GM21526 (cell line): Measurements from ENCODE around the gene ASGR1.
"Not testable (repeated sequence)": the region's sequence is repeated elsewhere in the genome, so short reads cannot be mapped to it uniquely, and the experiment has no call there.

Experiments used
- ATAC-seq: cut with Tn5 transposase; IDR thresholded peaks from one replicate; pipeline ENCODE4 v1.9.1; 2021; ENCODE audit warnings: moderate library complexity; ENCODE audit not compliant: unreplicated experiment, low FRiP score

ASGR1 gene

GRCh38 chr17:7192271-7192937, 13.2 kb upstream of the ASGR1 start:
- ATAC-seq: no peak

- no peak for ATAC-seq
Observed at GRCh38 chr17:7191571-7192270, 12.6 kb upstream of the ASGR1 start.

GRCh38 chr17:7191069-7191468, 11.9 kb upstream of the ASGR1 start:
- no peak for ATAC-seq

- no peak for ATAC-seq
Observed at GRCh38 chr17:7190276-7190917, 11.2 kb upstream of the ASGR1 start.

- ATAC-seq: no peak
Observed at GRCh38 chr17:7186241-7186640, 7.1 kb upstream of the ASGR1 start.

- no peak for ATAC-seq
Observed at GRCh38 chr17:7184647-7185046, 5.5 kb upstream of the ASGR1 start.

- no peak for ATAC-seq
Observed at GRCh38 chr17:7184091-7184488, 4.9 kb upstream of the ASGR1 start.

GRCh38 chr17:7183433-7184090, 4.4 kb upstream of the ASGR1 start:
- ATAC-seq: no peak

GRCh38 chr17:7182101-7182500, 2.9 kb upstream of the ASGR1 start:
- not testable (repeated sequence) for ATAC-seq

- no peak for ATAC-seq
Observed at GRCh38 chr17:7178973-7179316, 225 bp downstream of the ASGR1 start.

- ATAC-seq: no peak
Observed at GRCh38 chr17:7177954-7178477, 1.2 kb downstream of the ASGR1 start.

GRCh38 chr17:7177191-7177953, 1.8 kb downstream of the ASGR1 start:
- ATAC-seq: no peak

GRCh38 chr17:7176841-7177190, 2.4 kb downstream of the ASGR1 start:
- ATAC-seq: no peak

- ATAC-seq: no peak
Observed at GRCh38 chr17:7176107-7176840, 2.9 kb downstream of the ASGR1 start.

- no peak for ATAC-seq
Observed at GRCh38 chr17:7175330-7175733, 3.8 kb downstream of the ASGR1 start.

- no peak for ATAC-seq
Observed at GRCh38 chr17:7174603-7175326, 4.4 kb downstream of the ASGR1 start.

GRCh38 chr17:7173687-7174602, 5.2 kb downstream of the ASGR1 start:
- ATAC-seq: no peak

GRCh38 chr17:7172522-7173191, 6.5 kb downstream of the ASGR1 start:
- ATAC-seq: not testable (repeated sequence)
